ENCODE measurements around the gene APBB1IP.
"Not testable (repeated sequence)": the region's sequence is repeated elsewhere in the genome, so short reads cannot be mapped to it uniquely, and the experiment has no call there.

Gene APBB1IP

GRCh38 chr10:26593896-26594295 lies 155.8 kb downstream of the APBB1IP start:
- no peak for DNase-seq
- H3K4me2 ChIP-seq (ENCODE audit: low read length), result no peak overlapping the region
- no peak overlapping the region for H3K23ac ChIP-seq (ENCODE audit: low read length)
- no peaks in the 10 kb centered on the region for H3K36me3 ChIP-seq (ENCODE audit: control insufficient read depth in 1 of 2, insufficient read depth in 2 of 2, low read length in 2 of 2)
- no peak overlapping the region for H3K18ac ChIP-seq (ENCODE audit: low read length)
- no peak overlapping the region for H2BK120ac ChIP-seq (ENCODE audit: insufficient read depth, low read length, poor library complexity)
- H2AK5ac ChIP-seq (ENCODE audit: low read length), result no peak overlapping the region
- H3K27me3 ChIP-seq (ENCODE audit: insufficient read depth, low read length), result no peaks in the 10 kb centered on the region
- no peak overlapping the region for H2BK5ac ChIP-seq (ENCODE audit: low read depth, low read length, poor library complexity)
- no peaks in the 10 kb centered on the region for H3K79me1 ChIP-seq (ENCODE audit: low read length)
- no peak overlapping the region for H4K12ac ChIP-seq (ENCODE audit: low read depth, low read length)
- no peak overlapping the region for H3K9ac ChIP-seq (ENCODE audit: low read length)
- no peak overlapping the region for H3K27ac ChIP-seq (ENCODE audit: low read depth, low read length)
- no peaks in the 10 kb centered on the region for H3K4me1 ChIP-seq (ENCODE audit: control insufficient read depth in 1 of 2, insufficient read depth in 2 of 2, low read length in 2 of 2)
- H3K14ac ChIP-seq (ENCODE audit: low read length), result no peak overlapping the region
- H4K8ac ChIP-seq (ENCODE audit: low read depth, low read length), result no peak overlapping the region
- H4K91ac ChIP-seq (ENCODE audit: low read depth, low read length), result no peak overlapping the region
- no peak overlapping the region for H3K4me3 ChIP-seq (ENCODE audit: low read depth, low read length)
- H3K79me2 ChIP-seq (ENCODE audit: control insufficient read depth, insufficient read depth, low read length, poor library complexity), result no peaks in the 10 kb centered on the region
- no peak overlapping the region for H2BK12ac ChIP-seq (ENCODE audit: low read length)
- H3K9me3 ChIP-seq (ENCODE audit: insufficient read depth, low read depth, low read length), result no peaks in the 10 kb centered on the region
- WGBS (ENCODE audit: extremely low coverage, insufficient coverage, insufficient read length), result no CpG with 5 or more reads among the region's 19 CpGs
- H2AFZ ChIP-seq (ENCODE audit: insufficient read depth, low read length, poor library complexity), result no peak overlapping the region
- H3K4ac ChIP-seq (ENCODE audit: low read depth, low read length), result no peak overlapping the region

DNA sequence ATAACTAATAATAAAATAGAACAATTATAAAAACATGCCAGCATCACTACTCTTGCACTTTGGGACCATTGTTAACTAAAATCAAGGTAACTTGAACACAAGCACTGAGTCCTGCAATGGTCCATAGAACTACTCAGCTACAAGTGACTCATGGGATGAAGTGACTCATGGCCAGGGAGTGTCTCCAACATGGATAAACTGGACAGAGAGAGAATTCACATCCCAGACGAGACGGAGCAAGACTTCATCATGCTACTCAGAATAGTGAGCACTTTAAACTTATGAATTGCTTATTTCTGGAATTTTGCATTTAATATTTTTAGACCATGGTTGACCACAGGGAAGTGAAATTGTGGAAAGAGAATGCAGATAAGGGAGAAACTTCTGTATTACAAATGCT lies 165.1 kb downstream of the APBB1IP start:
- not testable (repeated sequence) for H2AFZ ChIP-seq (ENCODE audit: insufficient read depth, low read length, poor library complexity); H3K23ac ChIP-seq (ENCODE audit: low read length); H2BK5ac ChIP-seq (ENCODE audit: low read depth, low read length, poor library complexity); H3K4me2 ChIP-seq (ENCODE audit: low read length); H3K14ac ChIP-seq (ENCODE audit: low read length); H4K12ac ChIP-seq (ENCODE audit: low read depth, low read length); H2BK120ac ChIP-seq (ENCODE audit: insufficient read depth, low read length, poor library complexity); H3K27me3 ChIP-seq (ENCODE audit: insufficient read depth, low read length); H3K9ac ChIP-seq (ENCODE audit: low read length); H3K18ac ChIP-seq (ENCODE audit: low read length); H3K79me2 ChIP-seq (ENCODE audit: control insufficient read depth, insufficient read depth, low read length, poor library complexity); H3K4me3 ChIP-seq (ENCODE audit: low read depth, low read length); H2AK5ac ChIP-seq (ENCODE audit: low read length); H4K8ac ChIP-seq (ENCODE audit: low read depth, low read length); H3K79me1 ChIP-seq (ENCODE audit: low read length); H3K9me3 ChIP-seq (ENCODE audit: insufficient read depth, low read depth, low read length); H3K4ac ChIP-seq (ENCODE audit: low read depth, low read length); H3K36me3 ChIP-seq (ENCODE audit: control insufficient read depth in 1 of 2, insufficient read depth in 2 of 2, low read length in 2 of 2); H2BK12ac ChIP-seq (ENCODE audit: low read length); H3K4me1 ChIP-seq (ENCODE audit: control insufficient read depth in 1 of 2, insufficient read depth in 2 of 2, low read length in 2 of 2); H3K27ac ChIP-seq (ENCODE audit: low read depth, low read length); H4K91ac ChIP-seq (ENCODE audit: low read depth, low read length)
- no CpG with 5 or more reads among the region's 2 CpGs for WGBS (ENCODE audit: extremely low coverage, insufficient coverage, insufficient read length)
- DNase-seq, result peak in 1 of 2 donors; percentile 13

GRCh38 chr10:26604320-26605093 lies 166.4 kb downstream of the APBB1IP start:
- H2BK12ac ChIP-seq (ENCODE audit: low read length); H3K4me2 ChIP-seq (ENCODE audit: low read length); H3K4me3 ChIP-seq (ENCODE audit: low read depth, low read length); H2BK120ac ChIP-seq (ENCODE audit: insufficient read depth, low read length, poor library complexity); H2BK5ac ChIP-seq (ENCODE audit: low read depth, low read length, poor library complexity); H2AK5ac ChIP-seq (ENCODE audit: low read length); H3K9ac ChIP-seq (ENCODE audit: low read length); H3K9me3 ChIP-seq (ENCODE audit: insufficient read depth, low read depth, low read length); H3K4ac ChIP-seq (ENCODE audit: low read depth, low read length); H3K79me2 ChIP-seq (ENCODE audit: control insufficient read depth, insufficient read depth, low read length, poor library complexity); H4K12ac ChIP-seq (ENCODE audit: low read depth, low read length); H2AFZ ChIP-seq (ENCODE audit: insufficient read depth, low read length, poor library complexity); H3K79me1 ChIP-seq (ENCODE audit: low read length); H3K27ac ChIP-seq (ENCODE audit: low read depth, low read length); H3K4me1 ChIP-seq (ENCODE audit: control insufficient read depth in 1 of 2, insufficient read depth in 2 of 2, low read length in 2 of 2); H3K14ac ChIP-seq (ENCODE audit: low read length); H4K8ac ChIP-seq (ENCODE audit: low read depth, low read length); DNase-seq; H4K91ac ChIP-seq (ENCODE audit: low read depth, low read length); H3K27me3 ChIP-seq (ENCODE audit: insufficient read depth, low read length); H3K18ac ChIP-seq (ENCODE audit: low read length); H3K36me3 ChIP-seq (ENCODE audit: control insufficient read depth in 1 of 2, insufficient read depth in 2 of 2, low read length in 2 of 2); H3K23ac ChIP-seq (ENCODE audit: low read length): not testable (repeated sequence)
- WGBS (ENCODE audit: extremely low coverage, insufficient coverage, insufficient read length), result 100% methylated on average over 1 of the region's 13 CpGs

GRCh38 chr10:26606389-26606877 lies 168.3 kb downstream of the APBB1IP start:
- not testable (repeated sequence) for H3K9me3 ChIP-seq (ENCODE audit: insufficient read depth, low read depth, low read length); H4K91ac ChIP-seq (ENCODE audit: low read depth, low read length); H3K9ac ChIP-seq (ENCODE audit: low read length); H2AFZ ChIP-seq (ENCODE audit: insufficient read depth, low read length, poor library complexity); H3K23ac ChIP-seq (ENCODE audit: low read length); H3K4me3 ChIP-seq (ENCODE audit: low read depth, low read length); H2BK5ac ChIP-seq (ENCODE audit: low read depth, low read length, poor library complexity); H3K18ac ChIP-seq (ENCODE audit: low read length); H4K8ac ChIP-seq (ENCODE audit: low read depth, low read length); H4K12ac ChIP-seq (ENCODE audit: low read depth, low read length); H3K36me3 ChIP-seq (ENCODE audit: control insufficient read depth in 1 of 2, insufficient read depth in 2 of 2, low read length in 2 of 2); H2BK12ac ChIP-seq (ENCODE audit: low read length); H3K79me2 ChIP-seq (ENCODE audit: control insufficient read depth, insufficient read depth, low read length, poor library complexity); H2AK5ac ChIP-seq (ENCODE audit: low read length); H3K14ac ChIP-seq (ENCODE audit: low read length); H3K27ac ChIP-seq (ENCODE audit: low read depth, low read length); H3K4me1 ChIP-seq (ENCODE audit: control insufficient read depth in 1 of 2, insufficient read depth in 2 of 2, low read length in 2 of 2); H3K79me1 ChIP-seq (ENCODE audit: low read length); H2BK120ac ChIP-seq (ENCODE audit: insufficient read depth, low read length, poor library complexity); H3K4ac ChIP-seq (ENCODE audit: low read depth, low read length); H3K27me3 ChIP-seq (ENCODE audit: insufficient read depth, low read length); H3K4me2 ChIP-seq (ENCODE audit: low read length)
- peak in 1 of 2 donors; percentile 19 for DNase-seq
- no CpG with 5 or more reads among the region's 4 CpGs for whole genome bisulfite sequencing (ENCODE audit: extremely low coverage, insufficient coverage, insufficient read length)
